ENCODE data around the gene REC8. TPM values are rescaled to one million over a fixed set of nuclear protein-coding genes. Genes with fewer than 3 reads are reported as not detected.

REC8 gene
- total and polyA plus RNA-seq, 2 of the 13 experiments (the other 11 are each of a cell fraction or from before 2014, with no cell fraction given) = 3.4 to 14.7 TPM

DNA sequence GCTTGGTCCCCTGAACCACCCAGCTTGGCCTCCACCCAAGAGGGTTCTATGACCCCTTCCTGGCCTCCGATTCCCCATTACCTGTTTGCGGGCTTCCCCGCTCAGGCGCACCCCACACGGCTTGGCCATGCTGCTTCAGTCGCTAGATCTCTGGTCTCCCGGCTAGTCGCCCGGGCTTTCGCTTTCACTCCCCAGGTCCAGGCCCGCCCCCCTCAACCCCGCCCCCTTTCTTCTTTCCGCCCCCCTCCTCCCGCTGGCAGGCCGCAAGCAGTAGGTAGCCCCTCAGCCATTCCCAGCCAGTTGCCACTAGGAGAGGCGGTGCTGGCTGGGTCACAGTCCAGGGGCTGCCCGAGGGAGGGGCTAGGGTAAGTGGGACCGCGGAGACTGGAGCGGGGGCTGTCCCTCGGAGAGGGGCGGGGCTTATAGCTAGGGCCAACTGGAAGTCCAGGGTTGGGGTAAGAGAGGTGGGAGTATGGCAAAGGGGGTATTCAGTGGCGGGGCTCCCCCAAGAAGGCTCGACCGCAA, 25.4 kb upstream of the REC8 start, which contains the start of gene PSME2 (continued):
- TF ChIP-seq ATRX (CRISPR knock-in tag; IDR thresholded peaks at IDR 0.05; ENCODE audit: borderline replicate concordance) (no peak), MYC (CRISPR knock-in tag; IDR thresholded peaks at IDR 0.05; ENCODE audit: borderline replicate concordance) (peak; percentile 59; the same call in 1 of the 2 replicates), KIAA2018 (CRISPR knock-in tag; IDR thresholded peaks at IDR 0.05; ENCODE audit: borderline replicate concordance) (0 out of 2 replicates have a peak, but pooled peaks have one; percentile 29), ZFP37 (CRISPR knock-in tag; IDR thresholded peaks at IDR 0.05; ENCODE audit: borderline replicate concordance) (peak; percentile 97; the same call in 1 of the 2 replicates), GFI1 (CRISPR knock-in tag; IDR thresholded peaks at IDR 0.05; ENCODE audit: borderline replicate concordance) (no peak), XBP1 (CRISPR knock-in tag; IDR thresholded peaks at IDR 0.05) (no peak), RAD51 (IDR thresholded peaks at IDR 0.05; ENCODE audit: borderline replicate concordance) (no peak), ZNF207 (IDR thresholded peaks at IDR 0.05; ENCODE audit: borderline replicate concordance) (no peak), ZFP62 (CRISPR knock-in tag; IDR thresholded peaks at IDR 0.05) (no peak), KDM5A (IDR thresholded peaks at IDR 0.05; ENCODE audit: borderline replicate concordance, low read length) (no peak; the same call in 1 of the 2 replicates), HHEX (CRISPR knock-in tag; IDR thresholded peaks at IDR 0.05) (no peak), ARNTL (CRISPR knock-in tag; IDR thresholded peaks at IDR 0.05) (no peak; the same call in 1 of the 2 replicates), ZFY (CRISPR knock-in tag; IDR thresholded peaks at IDR 0.05) (no peak), ZNF383 (CRISPR knock-in tag; IDR thresholded peaks at IDR 0.05; ENCODE audit: borderline replicate concordance) (no peak), NR3C1 (CRISPR knock-in tag; IDR thresholded peaks at IDR 0.05) (no peak)
- TF ChIP-seq, protein P1, sequence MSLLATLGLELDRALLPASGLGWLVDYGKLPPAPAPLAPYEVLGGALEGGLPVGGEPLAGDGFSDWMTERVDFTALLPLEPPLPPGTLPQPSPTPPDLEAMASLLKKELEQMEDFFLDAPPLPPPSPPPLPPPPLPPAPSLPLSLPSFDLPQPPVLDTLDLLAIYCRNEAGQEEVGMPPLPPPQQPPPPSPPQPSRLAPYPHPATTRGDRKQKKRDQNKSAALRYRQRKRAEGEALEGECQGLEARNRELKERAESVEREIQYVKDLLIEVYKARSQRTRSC (CRISPR knock-in tag; IDR thresholded peaks at IDR 0.05; ENCODE audit: low read depth) = no peak
- TF ChIP-seq, protein P2, sequence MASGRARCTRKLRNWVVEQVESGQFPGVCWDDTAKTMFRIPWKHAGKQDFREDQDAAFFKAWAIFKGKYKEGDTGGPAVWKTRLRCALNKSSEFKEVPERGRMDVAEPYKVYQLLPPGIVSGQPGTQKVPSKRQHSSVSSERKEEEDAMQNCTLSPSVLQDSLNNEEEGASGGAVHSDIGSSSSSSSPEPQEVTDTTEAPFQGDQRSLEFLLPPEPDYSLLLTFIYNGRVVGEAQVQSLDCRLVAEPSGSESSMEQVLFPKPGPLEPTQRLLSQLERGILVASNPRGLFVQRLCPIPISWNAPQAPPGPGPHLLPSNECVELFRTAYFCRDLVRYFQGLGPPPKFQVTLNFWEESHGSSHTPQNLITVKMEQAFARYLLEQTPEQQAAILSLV (CRISPR knock-in tag; IDR thresholded peaks at IDR 0.05; ENCODE audit: borderline replicate concordance) = 0 out of 2 replicates have a peak, but pooled peaks have one; percentile 65
- TF ChIP-seq, protein P3, sequence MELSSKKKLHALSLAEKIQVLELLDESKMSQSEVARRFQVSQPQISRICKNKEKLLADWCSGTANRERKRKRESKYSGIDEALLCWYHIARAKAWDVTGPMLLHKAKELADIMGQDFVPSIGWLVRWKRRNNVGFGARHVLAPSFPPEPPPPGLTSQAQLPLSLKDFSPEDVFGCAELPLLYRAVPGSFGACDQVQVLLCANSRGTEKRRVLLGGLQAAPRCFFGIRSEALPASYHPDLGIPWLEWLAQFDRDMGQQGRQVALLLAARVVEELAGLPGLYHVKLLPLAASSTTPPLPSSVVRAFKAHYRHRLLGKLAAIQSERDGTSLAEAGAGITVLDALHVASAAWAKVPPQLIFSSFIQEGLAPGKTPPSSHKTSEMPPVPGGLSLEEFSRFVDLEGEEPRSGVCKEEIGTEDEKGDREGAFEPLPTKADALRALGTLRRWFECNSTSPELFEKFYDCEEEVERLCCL (CRISPR knock-in tag; IDR thresholded peaks at IDR 0.05; ENCODE audit: borderline replicate concordance) = peak; percentile 66; the same call in 1 of the 2 replicates

Measured in HepG2 (cell line).